Stimulated activated CD4-positive, alpha-beta T cell treated with anti-CD3 and anti-CD28 coated beads, TNF-alpha, amount 100 ng/mL, for 48 hours (primary cell): Measurements from ENCODE around the gene TLL2.

ENCODE experiments used
- DNase-seq, 3 donors: peaks; one replicate each; pipeline ENCODE4 v3.0.0-alpha.2; 2020; ENCODE audit warnings: low read depth in 3 of 3

TLL2 gene

GRCh38 chr10:96421995-96422394 is 91.7 kb downstream of the TLL2 start:
- no peak for DNase-seq

GRCh38 chr10:96420228-96421009 is 93.3 kb downstream of the TLL2 start:
- DNase-seq: no peak

- DNase-seq: no peak
Measured at GRCh38 chr10:96419351-96419750, 94.4 kb downstream of the TLL2 start.

GRCh38 chr10:96418582-96418981 is 95.1 kb downstream of the TLL2 start:
- DNase-seq: no peak

- no peak for DNase-seq
Measured at GRCh38 chr10:96417441-96417840, 96.3 kb downstream of the TLL2 start.

- no peak for DNase-seq
Measured at GRCh38 chr10:96416643-96417042, 97.1 kb downstream of the TLL2 start.

GRCh38 chr10:96415891-96416554 is 97.7 kb downstream of the TLL2 start:
- no peak for DNase-seq

GRCh38 chr10:96415150-96415890 is 98.4 kb downstream of the TLL2 start:
- no peak for DNase-seq

- no peak for DNase-seq
Measured at GRCh38 chr10:96414303-96414702, 99.4 kb downstream of the TLL2 start.

- no peak for DNase-seq
Measured at GRCh38 chr10:96413151-96413787, 100.5 kb downstream of the TLL2 start.

- DNase-seq: no peak
Measured at GRCh38 chr10:96411716-96412320, 101.9 kb downstream of the TLL2 start.

- DNase-seq: no peak
Measured at GRCh38 chr10:96410296-96410695, 103.4 kb downstream of the TLL2 start.

- DNase-seq: no peak
Measured at GRCh38 chr10:96408201-96408600, 105.5 kb downstream of the TLL2 start.

GRCh38 chr10:96407560-96408069 is 106.1 kb downstream of the TLL2 start:
- DNase-seq: no peak

GRCh38 chr10:96406091-96406490 is 107.6 kb downstream of the TLL2 start:
- DNase-seq: no peak

GRCh38 chr10:96402417-96403305 is 111.1 kb downstream of the TLL2 start:
- no peak for DNase-seq

GRCh38 chr10:96401036-96401435 is 112.7 kb downstream of the TLL2 start:
- DNase-seq: no peak

- DNase-seq: no peak
Measured at GRCh38 chr10:96400465-96400864, 113.3 kb downstream of the TLL2 start.

- DNase-seq: no peak
Measured at GRCh38 chr10:96397902-96398301, 115.8 kb downstream of the TLL2 start.
